TTC549 (cell line): ENCODE data around the gene PYDC1.
"Not testable (repeated sequence)": the region's sequence is repeated elsewhere in the genome, so short reads cannot be mapped to it uniquely, and the experiment has no call there.

Experiments
- FAIRE-seq: peaks from 2 replicates; lab custom pipeline; 2012; peaks lifted over from hg19 to GRCh38; lab: Jason Lieb, UNC

PYDC1 gene

GRCh38 chr16:31221357-31222160 lies 4.6 kb upstream of the PYDC1 start:
- FAIRE-seq: no peak

GRCh38 chr16:31219154-31219741 lies 2.3 kb upstream of the PYDC1 start:
- FAIRE-seq: no peak

- FAIRE-seq: no peak
These were observed 198 bp upstream of the PYDC1 start for GRCh38 chr16:31217136-31217530.

- no peak for FAIRE-seq
These were observed 1.4 kb downstream of the PYDC1 start for GRCh38 chr16:31215287-31216162.

- no peak for FAIRE-seq
These were observed 2.1 kb downstream of the PYDC1 start for GRCh38 chr16:31214708-31215286.

- FAIRE-seq: no peak
These were observed 2.8 kb downstream of the PYDC1 start, which contains the start of gene TRIM72 for GRCh38 chr16:31213877-31214707. TRIM72 (plus strand) TSS chr16:31214119; CDS start chr16:31214739, 620 bp downstream.

GRCh38 chr16:31213342-31213741 lies 3.6 kb downstream of the PYDC1 start:
- no peak for FAIRE-seq

GRCh38 chr16:31206776-31207175 lies 10.2 kb downstream of the PYDC1 start:
- no peak for FAIRE-seq

- FAIRE-seq: no peak
These were observed 11.9 kb downstream of the PYDC1 start for GRCh38 chr16:31204871-31205666.

- FAIRE-seq: no peak
These were observed 14.2 kb downstream of the PYDC1 start, which contains the start of gene PYCARD for GRCh38 chr16:31202414-31203375. PYCARD (minus strand) TSS chr16:31202760; CDS start chr16:31202690, 70 bp downstream.

GRCh38 chr16:31201582-31202413 lies 15.1 kb downstream of the PYDC1 start:
- no peak for FAIRE-seq

- FAIRE-seq: no peak
These were observed 15.9 kb downstream of the PYDC1 start for GRCh38 chr16:31200821-31201568.

- FAIRE-seq: not testable (repeated sequence)
These were observed 16.8 kb downstream of the PYDC1 start for GRCh38 chr16:31200111-31200510.

- FAIRE-seq: no peak
These were observed 17.4 kb downstream of the PYDC1 start for GRCh38 chr16:31199430-31200041.

- FAIRE-seq: no peak
These were observed 18.6 kb downstream of the PYDC1 start for GRCh38 chr16:31198207-31198882.

- no peak for FAIRE-seq
These were observed 20.4 kb downstream of the PYDC1 start for GRCh38 chr16:31196324-31197088.
